HG02571 (cell line): Measurements from ENCODE around the gene PCNP.
"Not testable (repeated sequence)": the region's sequence is repeated elsewhere in the genome, so short reads cannot be mapped to it uniquely, and the experiment has no call there.

ENCODE experiments used
- ATAC-seq: cut with Tn5 transposase; IDR thresholded peaks from one replicate; pipeline ENCODE4 v1.9.1; 2021; ENCODE audit warnings: mild to moderate bottlenecking, moderate library complexity; ENCODE audit not compliant: unreplicated experiment

PCNP gene

DNA sequence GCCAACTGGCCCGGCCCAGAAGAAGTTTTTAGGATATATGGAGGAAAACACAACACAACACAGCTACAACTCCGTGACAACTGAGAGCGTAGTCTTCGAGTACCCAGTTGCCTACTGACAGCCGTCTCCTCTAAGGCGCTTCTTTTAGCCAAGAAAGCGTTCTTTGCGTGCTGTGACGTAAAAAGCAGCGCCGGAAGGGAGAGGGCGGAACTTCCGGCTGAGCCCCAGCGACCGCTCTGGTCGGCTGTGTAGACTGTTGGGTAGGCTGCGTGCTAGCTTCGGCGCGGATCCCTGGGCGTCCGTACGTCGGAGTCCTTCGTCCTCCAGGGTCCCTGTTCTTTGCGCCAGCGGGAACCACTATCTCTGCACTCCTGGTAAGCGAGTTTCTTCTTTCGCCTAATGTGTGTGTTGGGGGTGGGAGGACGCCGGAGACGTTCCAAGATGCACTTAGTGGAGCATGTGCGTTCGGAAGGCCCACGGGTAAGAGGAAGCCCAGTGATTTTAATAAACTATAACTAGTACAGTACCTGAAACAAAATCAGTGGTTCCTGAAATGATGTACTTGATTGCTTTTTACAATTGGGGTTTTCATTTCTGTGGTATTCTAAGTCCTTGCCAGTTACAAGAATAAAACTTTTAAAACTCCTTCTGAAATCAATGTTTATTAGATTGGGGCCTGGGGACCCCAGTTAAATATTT lies 12.2 kb upstream of the PCNP start, which contains the start of gene TRMT10C:
TSS of gene TRMT10C (plus strand) at position 239 of the 699 bp plus-strand sequence. CDS start 2,914 bp downstream, outside the sequence.
- ATAC-seq = peak; percentile 100

DNA sequence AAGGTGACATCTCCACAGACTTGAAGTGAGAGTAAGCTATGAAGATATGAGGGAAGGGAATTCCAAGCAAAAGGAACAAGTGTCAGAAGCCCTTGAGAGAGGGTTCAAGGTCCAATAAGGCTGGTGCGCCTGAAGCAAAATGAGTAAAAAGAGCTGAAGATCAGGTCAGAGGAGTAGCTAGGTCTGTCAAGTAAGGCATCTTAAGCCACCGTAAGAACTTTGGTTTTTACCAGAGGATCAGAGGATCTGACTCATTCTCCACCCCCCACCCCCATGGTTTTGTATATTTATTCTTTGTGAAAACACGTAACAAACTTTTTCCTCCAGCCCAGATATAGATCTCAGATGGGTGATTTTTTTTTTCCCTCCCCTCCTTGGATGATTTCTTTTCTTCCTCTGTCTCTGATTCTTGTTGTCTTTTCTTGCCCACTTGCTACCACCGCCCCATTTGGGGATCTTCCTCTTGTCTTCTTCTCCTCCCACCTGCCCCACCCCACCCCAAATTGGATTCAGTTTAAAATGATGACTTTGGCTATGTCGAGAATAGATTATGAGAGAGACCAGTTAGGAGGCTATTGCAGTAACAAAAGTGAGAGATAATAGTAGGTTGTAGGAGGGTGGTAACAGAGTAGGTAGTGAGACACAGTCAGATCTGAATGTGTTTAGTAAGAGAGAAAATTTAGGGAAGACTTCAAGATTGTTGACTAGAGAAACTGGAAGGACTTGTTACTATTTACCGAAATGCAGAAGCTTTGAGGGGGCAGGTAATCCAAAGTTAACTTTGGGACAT lies 6.3 kb upstream of the PCNP start:
- no peak for ATAC-seq

DNA sequence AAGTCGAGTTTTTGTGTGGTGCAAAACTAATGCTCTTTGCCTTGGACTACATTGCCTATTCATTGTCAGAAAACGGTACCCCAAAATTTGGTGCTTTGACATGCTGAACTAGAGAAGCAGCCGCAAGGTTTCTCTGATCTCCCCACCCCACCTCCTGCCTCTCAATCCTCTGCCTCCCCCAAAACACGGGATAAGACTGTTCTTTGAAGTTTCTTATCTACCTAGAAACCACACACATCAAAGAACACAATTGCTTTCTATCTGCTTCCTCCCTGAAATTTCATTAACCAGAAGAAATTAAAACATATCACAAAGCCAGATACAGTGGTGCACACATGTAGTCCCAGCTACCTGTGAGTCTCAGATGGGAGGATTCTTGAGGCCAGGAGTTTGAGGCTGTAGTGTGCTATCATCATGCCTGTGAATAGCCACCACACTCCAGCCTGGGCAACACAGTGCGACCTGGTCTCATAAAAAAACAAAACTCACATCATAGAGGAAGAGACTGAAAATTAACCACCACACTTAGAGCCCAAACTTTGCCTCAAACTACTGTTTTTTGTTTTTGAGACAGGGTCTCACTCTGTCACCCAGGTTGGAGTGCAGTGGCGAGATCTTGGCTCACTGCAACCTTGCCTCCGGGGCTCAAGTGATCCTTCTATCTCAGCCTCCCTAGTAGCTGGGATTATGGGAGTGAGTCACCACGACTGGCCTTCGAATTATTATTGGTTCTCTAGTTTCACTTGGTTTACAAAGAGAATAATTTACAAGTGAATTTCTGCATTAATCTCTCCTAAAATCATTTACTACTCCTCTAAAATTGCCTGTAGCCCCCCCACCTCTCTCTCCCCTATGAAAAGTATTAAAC lies 2.7 kb upstream of the PCNP start:
- ATAC-seq = no peak

- peak; percentile 44 for ATAC-seq
Observed at GRCh38 chr3:101574388-101575112, 570 bp downstream of the PCNP start.

- no peak for ATAC-seq
Observed at GRCh38 chr3:101577286-101577685, 3.3 kb downstream of the PCNP start.

- no peak for ATAC-seq
Observed at GRCh38 chr3:101588616-101589015, 14.6 kb downstream of the PCNP start.

DNA sequence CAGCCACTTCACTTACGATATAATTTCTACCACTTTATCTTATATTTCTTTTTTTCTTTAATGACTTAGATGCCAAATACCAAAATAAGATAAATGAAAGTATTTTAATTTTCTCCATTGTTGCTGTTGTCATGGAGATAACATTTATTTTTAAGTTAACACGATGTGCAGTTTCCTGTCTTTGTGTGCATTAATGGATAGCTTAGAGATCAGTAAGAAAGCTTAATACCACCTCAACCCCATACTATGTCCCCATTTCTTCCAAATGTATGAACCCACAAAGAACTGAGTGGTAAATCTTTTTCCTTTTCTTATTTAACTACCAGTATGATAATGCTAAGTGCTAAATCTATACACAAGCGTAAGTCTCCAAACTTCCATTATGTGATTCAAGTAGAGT lies 17.1 kb downstream of the PCNP start:
- no peak for ATAC-seq

DNA sequence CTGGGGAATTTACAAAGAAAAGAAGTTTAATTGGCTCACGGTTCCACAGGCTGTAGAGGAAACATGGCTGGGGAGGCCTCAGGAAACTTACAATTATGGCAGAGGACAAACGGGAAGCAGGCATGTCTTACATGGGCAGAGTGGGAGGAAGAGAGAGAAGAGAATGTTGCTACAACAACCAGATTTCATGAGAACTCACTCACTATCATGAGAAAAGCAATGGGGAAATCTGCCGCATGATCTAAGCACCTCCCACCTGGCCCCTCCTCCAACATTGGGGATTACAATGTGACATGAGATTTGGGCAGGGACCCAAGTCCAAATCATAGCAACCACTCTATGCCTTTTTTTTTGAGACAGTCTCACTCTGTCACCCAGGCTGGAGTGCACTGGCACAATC lies 28.8 kb downstream of the PCNP start:
- ATAC-seq = no peak

- no peak for ATAC-seq
Observed at GRCh38 chr3:101603184-101603583, 29.2 kb downstream of the PCNP start.

GRCh38 chr3:101605398-101605797 lies 31.4 kb downstream of the PCNP start:
- not testable (repeated sequence) for ATAC-seq

GRCh38 chr3:101611023-101611422 lies 37.0 kb downstream of the PCNP start:
- ATAC-seq = no peak

GRCh38 chr3:101613014-101613413 lies 39.0 kb downstream of the PCNP start:
- not testable (repeated sequence) for ATAC-seq

GRCh38 chr3:101615525-101615924 lies 41.5 kb downstream of the PCNP start:
- ATAC-seq = no peak

DNA sequence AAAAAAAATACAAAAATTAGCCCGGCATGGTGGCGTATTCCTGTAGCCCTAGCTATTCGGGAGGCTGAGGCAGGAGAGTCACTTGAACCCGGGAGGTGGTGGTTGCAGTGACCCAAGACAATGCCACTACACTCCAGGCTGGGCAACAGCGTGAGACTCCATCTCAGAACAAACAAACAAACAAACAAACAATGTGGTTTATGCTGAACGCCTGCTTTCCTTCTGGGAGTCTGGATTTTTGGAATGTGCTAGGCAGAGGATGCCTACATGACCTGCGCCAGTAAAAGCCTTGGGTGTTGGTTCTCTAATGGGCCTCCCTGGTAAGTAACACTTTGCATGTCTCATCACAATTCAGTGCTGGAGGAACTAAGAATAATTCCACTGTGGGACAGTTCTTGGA lies 43.5 kb downstream of the PCNP start:
- ATAC-seq = no peak

DNA sequence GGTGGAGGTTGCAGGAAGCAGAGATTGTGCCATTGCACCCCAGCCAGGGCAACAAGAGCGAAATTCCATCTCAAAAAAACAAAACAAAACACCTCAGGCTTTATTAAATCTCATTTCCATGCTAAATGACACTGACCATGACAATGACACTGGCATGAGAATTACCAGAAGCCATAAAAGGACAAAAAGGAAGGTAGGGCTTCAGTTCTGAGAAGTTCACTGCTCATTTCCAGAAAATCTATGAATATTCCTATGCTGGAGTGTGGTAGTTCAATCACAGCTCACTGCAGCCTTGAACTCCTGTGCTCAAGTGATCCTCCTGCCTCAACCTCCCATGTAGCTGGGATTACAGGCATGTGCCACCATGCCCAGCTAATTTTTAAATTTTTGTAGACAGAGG lies 44.7 kb downstream of the PCNP start:
- no peak for ATAC-seq

DNA sequence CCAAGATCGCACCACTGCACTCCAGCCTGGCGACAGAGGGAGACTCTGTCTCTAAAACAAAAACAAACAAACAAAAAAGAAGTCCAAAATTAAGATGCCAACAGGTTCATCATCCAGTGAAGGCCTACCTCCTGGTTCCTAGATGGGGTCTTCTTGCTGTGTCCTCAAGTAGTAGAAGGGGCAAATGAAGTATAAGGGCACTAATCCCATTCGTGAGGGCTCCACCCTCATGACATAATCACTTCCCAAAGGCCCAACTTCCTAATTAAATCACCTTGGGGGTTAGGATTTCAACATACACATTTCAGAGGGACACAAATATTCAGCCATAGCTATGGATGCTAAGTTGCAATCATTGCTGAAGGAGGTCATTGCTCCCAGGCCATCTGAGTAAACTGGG lies 45.8 kb downstream of the PCNP start:
- ATAC-seq = no peak

DNA sequence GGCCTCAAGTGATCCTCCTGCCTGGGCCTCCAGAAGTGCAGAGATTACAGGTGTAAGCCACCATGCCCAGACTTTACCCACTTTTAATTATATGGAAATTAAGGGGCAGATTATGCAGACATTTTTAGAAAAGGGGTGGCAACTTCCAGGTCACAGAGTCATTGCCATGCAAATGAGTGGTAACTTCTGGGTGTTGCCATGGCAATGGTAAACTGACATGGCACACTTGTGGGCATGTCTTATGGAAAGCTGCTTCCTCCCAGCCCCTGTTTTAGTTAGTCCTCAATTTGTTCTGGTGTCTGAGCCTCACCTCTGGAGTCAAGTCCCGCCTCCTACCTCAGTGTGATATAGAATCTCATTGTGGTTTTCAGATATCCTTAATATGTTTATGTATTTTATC lies 49.7 kb downstream of the PCNP start:
- ATAC-seq = no peak

DNA sequence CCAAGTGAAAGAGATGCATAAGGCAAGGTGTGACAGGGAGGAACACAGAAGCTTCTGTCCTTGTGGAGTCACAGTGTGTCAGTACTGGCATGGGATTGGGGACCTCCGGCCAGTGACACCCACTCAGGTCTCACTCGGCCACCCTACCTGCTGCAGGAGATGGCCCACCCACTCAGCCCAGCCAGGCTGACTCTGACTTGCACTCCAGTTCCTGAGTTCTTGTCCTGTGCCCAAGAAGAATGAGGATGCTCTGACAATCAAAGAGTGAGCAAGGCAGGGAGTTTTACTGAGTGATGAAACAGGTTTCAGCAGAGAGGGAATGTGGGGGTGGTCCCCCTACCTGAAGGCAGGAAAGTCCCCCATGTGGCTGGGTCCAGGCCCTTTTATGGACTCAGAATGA lies 50.9 kb downstream of the PCNP start:
- no peak for ATAC-seq

- ATAC-seq = no peak
Observed at GRCh38 chr3:101625879-101626278, 51.9 kb downstream of the PCNP start.

- no peak for ATAC-seq
Observed at GRCh38 chr3:101629219-101629618, 55.2 kb downstream of the PCNP start.
